Astrocyte (in vitro differentiated cells and primary cell): Measurements from ENCODE around the gene EPHB4. TPM values are rescaled to one million over a fixed set of nuclear protein-coding genes. Genes with fewer than 3 reads are reported as not detected.

Experiments
- DNase-seq: peaks from one replicate; pipeline ENCODE4 v3.0.0-alpha.2; 2010; ENCODE audit warnings: low read depth
- FAIRE-seq: peaks from 2 replicates; lab custom pipeline; 2011; peaks lifted over from hg19 to GRCh38; lab: Jason Lieb, UNC
- H2AFZ ChIP-seq: 2 replicates; pipeline ENCODE4 v1.6.0; 2012; ENCODE audit warnings: low read depth, low read length, inconsistent platforms
- H3K27ac ChIP-seq: 2 replicates; pipeline ENCODE4 v1.5.1; 2011; ENCODE audit warnings: low read depth, low read length, inconsistent platforms
- H3K27me3 ChIP-seq: 2 replicates; pipeline ENCODE4 v1.6.0; 2011; ENCODE audit warnings: low read length, inconsistent platforms; ENCODE audit not compliant: insufficient read depth
- H3K36me3 ChIP-seq: 2 replicates; pipeline ENCODE4 v1.5.1; 2011; ENCODE audit warnings: low read length, inconsistent platforms; ENCODE audit not compliant: insufficient read depth
- H3K4me1 ChIP-seq: 2 replicates; pipeline ENCODE4 v1.5.1; 2011; ENCODE audit warnings: low read length, inconsistent platforms; ENCODE audit not compliant: insufficient read depth
- H3K4me2 ChIP-seq: 2 replicates; pipeline ENCODE4 v1.6.0; 2012; ENCODE audit warnings: low read length, inconsistent platforms
- H3K4me3 ChIP-seq: 2 replicates; pipeline ENCODE4 v1.5.1; 2011; ENCODE audit warnings: low read depth, mild to moderate bottlenecking, low read length, inconsistent platforms; ENCODE audit not compliant: insufficient read depth
- H3K79me2 ChIP-seq: 2 replicates; pipeline ENCODE4 v1.6.0; 2012; ENCODE audit warnings: mild to moderate bottlenecking, low read length, inconsistent platforms; ENCODE audit not compliant: insufficient read depth
- H3K9ac ChIP-seq: 2 replicates; pipeline ENCODE4 v1.6.0; 2012; ENCODE audit warnings: mild to moderate bottlenecking, low read length, inconsistent platforms
- H3K9me3 ChIP-seq: 2 replicates; pipeline ENCODE4 v1.5.1; 2012; ENCODE audit warnings: low read depth, mild to moderate bottlenecking, low read length, inconsistent platforms; ENCODE audit not compliant: insufficient read depth
- H4K20me1 ChIP-seq: 2 replicates; pipeline ENCODE4 v1.6.0; 2012; ENCODE audit warnings: low read length, inconsistent platforms; ENCODE audit not compliant: insufficient read depth
- H3K27ac Mint-ChIP-seq: one replicate; pipeline ENCODE4 v1.8.0; 2021; ENCODE audit warnings: mild to moderate bottlenecking, mixed read lengths; ENCODE audit not compliant: unreplicated experiment
- H3K27me3 Mint-ChIP-seq: one replicate; pipeline ENCODE4 v1.8.0; 2021; ENCODE audit warnings: low read depth, mixed read lengths; ENCODE audit not compliant: unreplicated experiment
- H3K36me3 Mint-ChIP-seq: one replicate; pipeline ENCODE4 v1.8.0; 2021; ENCODE audit warnings: low read depth, mixed read lengths; ENCODE audit not compliant: unreplicated experiment
- H3K4me1 Mint-ChIP-seq: one replicate; pipeline ENCODE4 v1.8.0; 2021; ENCODE audit warnings: low read depth, mixed read lengths; ENCODE audit not compliant: unreplicated experiment
- H3K4me3 Mint-ChIP-seq: one replicate; pipeline ENCODE4 v1.8.0; 2021; ENCODE audit warnings: mild to moderate bottlenecking, moderate library complexity, mixed read lengths; ENCODE audit not compliant: unreplicated experiment
- H3K9me3 Mint-ChIP-seq: one replicate; pipeline ENCODE4 v1.8.0; 2021; ENCODE audit warnings: mild to moderate bottlenecking, mixed read lengths; ENCODE audit not compliant: unreplicated experiment
- EZH2 ChIP-seq: IDR thresholded peaks from 2 replicates; pipeline ENCODE4 v1.6.1; 2012; ENCODE audit warnings: mild to moderate bottlenecking, low read length, inconsistent platforms; ENCODE audit not compliant: insufficient read depth
- total RNA-seq: library from RNA; stranded (reverse); gene quantifications from 2 replicates; pipeline ENCODE4 v1.2.1, GENCODE V29; 2021
- TF ChIP-seq, protein P1 (sequence below): IDR thresholded peaks from 2 replicates; pipeline ENCODE4 v1.5.1; 2011; ENCODE audit warnings: low read depth, mild to moderate bottlenecking, inconsistent platforms, low read length, moderate library complexity; ENCODE audit not compliant: insufficient read depth

EPHB4 gene
- total RNA-seq, 1 donor from 2014 or later = 73.6 TPM

DNA sequence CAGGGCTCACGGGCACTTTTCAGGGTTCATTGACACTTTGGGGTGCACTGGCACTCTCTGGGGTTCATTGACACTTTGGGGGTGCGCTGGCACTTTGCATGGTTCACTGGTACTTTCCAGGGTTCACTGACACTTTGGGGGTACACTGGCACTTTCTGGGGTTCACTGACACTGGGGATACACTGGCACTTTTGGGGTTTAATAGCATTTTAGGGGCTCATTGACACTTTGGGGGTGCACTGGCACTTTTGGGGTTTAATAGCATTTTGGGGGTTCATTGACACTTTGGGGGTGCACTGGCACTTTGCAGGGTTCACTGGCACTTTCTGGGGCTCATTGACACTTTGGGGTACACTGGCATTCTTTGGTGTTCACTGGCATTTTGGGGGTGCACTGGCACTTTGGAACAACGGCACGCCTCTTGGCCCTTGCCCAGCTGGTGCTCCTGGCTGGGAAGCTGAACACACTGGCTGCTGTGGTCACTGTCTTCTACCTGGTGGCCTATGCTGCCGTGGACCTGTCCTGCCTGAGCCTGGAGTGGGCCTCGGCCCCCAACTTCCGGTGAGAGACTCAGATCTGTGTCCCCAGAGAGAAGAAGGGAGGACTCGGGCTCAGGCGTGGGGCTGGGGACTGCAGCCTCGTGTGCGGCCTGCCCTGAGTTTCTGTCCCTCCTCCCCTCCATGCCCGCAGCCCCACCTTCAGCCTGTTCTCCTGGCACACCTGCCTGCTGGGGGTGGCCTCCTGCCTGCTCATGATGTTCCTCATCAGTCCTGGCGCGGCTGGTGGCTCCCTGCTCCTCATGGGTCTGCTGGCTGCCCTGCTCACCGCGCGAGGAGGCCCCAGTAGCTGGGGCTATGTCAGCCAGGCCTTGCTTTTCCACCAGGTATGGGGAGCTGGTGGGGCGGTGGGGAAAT, 33.6 kb upstream of the EPHB4 start:
- H3K4me1 ChIP-seq = peaks cover 13% of the 10 kb centered on the region
- no peaks in the 10 kb centered on the region for H3K27me3 Mint-ChIP-seq
- no peak overlapping the region for H3K4me3 Mint-ChIP-seq

DNA sequence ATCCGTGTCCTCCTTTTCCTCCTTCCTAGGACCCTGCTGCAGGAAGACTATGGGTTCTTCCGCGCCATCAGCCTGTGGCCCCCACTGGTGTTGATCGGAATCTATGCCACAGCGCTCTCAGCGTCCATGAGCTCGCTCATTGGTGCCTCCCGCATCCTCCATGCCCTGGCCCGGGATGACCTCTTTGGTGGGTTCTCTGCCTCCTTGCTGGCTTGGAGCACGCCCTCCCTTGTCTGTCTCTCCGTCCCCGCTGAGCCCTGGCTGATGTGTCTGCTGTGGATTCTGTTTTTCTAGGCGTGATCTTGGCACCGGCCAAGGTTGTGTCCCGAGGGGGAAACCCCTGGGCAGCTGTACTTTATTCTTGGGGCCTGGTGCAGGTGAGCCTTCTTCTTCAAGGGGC, 32.5 kb upstream of the EPHB4 start:
- Mint-ChIP-seq H3K27me3 (no peaks in the 10 kb centered on the region), H3K36me3 (peaks cover 23% of the 10 kb centered on the region), H3K9me3 (no peaks in the 10 kb centered on the region), H3K4me3 (no peak overlapping the region), H3K27ac (no peak overlapping the region), H3K4me1 (peaks cover 6% of the 10 kb centered on the region)
- TF ChIP-seq EZH2 = no peak
- TF ChIP-seq, protein P1, sequence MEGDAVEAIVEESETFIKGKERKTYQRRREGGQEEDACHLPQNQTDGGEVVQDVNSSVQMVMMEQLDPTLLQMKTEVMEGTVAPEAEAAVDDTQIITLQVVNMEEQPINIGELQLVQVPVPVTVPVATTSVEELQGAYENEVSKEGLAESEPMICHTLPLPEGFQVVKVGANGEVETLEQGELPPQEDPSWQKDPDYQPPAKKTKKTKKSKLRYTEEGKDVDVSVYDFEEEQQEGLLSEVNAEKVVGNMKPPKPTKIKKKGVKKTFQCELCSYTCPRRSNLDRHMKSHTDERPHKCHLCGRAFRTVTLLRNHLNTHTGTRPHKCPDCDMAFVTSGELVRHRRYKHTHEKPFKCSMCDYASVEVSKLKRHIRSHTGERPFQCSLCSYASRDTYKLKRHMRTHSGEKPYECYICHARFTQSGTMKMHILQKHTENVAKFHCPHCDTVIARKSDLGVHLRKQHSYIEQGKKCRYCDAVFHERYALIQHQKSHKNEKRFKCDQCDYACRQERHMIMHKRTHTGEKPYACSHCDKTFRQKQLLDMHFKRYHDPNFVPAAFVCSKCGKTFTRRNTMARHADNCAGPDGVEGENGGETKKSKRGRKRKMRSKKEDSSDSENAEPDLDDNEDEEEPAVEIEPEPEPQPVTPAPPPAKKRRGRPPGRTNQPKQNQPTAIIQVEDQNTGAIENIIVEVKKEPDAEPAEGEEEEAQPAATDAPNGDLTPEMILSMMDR = no peak
- H3K79me2 ChIP-seq = no peaks in the 10 kb centered on the region
- peaks cover 5% of the 10 kb centered on the region for H3K4me1 ChIP-seq
- DNase-seq (no peak), FAIRE-seq (no peak)
- no peak overlapping the region for H3K4me2 ChIP-seq
- no peaks in the 10 kb centered on the region for H3K9me3 ChIP-seq
- no peak overlapping the region for H3K27ac ChIP-seq
- H3K9ac ChIP-seq = no peak overlapping the region
- H3K27me3 ChIP-seq = no peaks in the 10 kb centered on the region
- no peak overlapping the region for H3K4me3 ChIP-seq
- H3K36me3 ChIP-seq = peaks cover 5% of the 10 kb centered on the region
- peaks cover 14% of the 10 kb centered on the region for H4K20me1 ChIP-seq
- no peak overlapping the region for H2AFZ ChIP-seq

More for the DNA sequence above, 33.6 kb upstream of the EPHB4 start:
- Mint-ChIP-seq H3K27ac (no peak overlapping the region), H3K9me3 (no peaks in the 10 kb centered on the region), H3K36me3 (peaks cover 26% of the 10 kb centered on the region), H3K4me1 (peaks cover 6% of the 10 kb centered on the region)
- H3K79me2 ChIP-seq = no peaks in the 10 kb centered on the region
- peaks cover 9% of the 10 kb centered on the region for H4K20me1 ChIP-seq
- no peak overlapping the region for H3K27ac ChIP-seq
- no peak overlapping the region for H3K4me2 ChIP-seq
- FAIRE-seq (no peak), DNase-seq (no peak)
- no peak overlapping the region for H2AFZ ChIP-seq
- TF ChIP-seq EZH2 = no peak
- TF ChIP-seq, protein P1 = no peak
- peaks cover 5% of the 10 kb centered on the region for H3K36me3 ChIP-seq
- no peaks in the 10 kb centered on the region for H3K27me3 ChIP-seq
- H3K9me3 ChIP-seq = no peaks in the 10 kb centered on the region
- no peak overlapping the region for H3K4me3 ChIP-seq
- no peak overlapping the region for H3K9ac ChIP-seq

DNA sequence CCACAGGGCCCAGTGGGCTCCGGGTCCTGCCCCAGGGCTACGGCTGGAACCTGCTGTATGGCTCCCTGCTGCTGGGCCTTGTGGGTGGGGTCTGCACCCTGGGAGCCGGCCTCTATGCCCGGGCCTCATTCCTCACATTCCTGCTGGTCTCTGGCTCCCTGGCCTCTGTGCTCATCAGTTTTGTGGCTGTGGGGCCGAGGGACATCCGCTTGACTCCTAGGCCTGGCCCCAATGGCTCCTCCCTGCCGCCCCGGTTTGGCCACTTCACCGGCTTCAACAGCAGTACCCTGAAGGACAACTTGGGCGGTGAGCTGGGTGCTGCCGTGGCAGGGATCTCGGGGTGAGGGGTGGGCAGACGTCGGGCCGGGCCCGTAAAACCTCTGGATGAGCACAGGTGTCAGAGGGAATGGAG, 29.6 kb upstream of the EPHB4 start:
- Histone ChIP-seq H2AFZ (no peak overlapping the region), H3K79me2 (peaks cover 16% of the 10 kb centered on the region), H3K4me2 (no peak overlapping the region), H4K20me1 (peaks cover 20% of the 10 kb centered on the region), H3K9ac (no peak overlapping the region), H3K27me3 (no peaks in the 10 kb centered on the region), H3K4me3 (no peak overlapping the region), H3K4me1 (peaks cover 10% of the 10 kb centered on the region), H3K36me3 (peaks cover 5% of the 10 kb centered on the region), H3K27ac (no peak overlapping the region), H3K9me3 (no peaks in the 10 kb centered on the region)
- Mint-ChIP-seq H3K9me3 (no peaks in the 10 kb centered on the region), H3K27me3 (no peaks in the 10 kb centered on the region), H3K36me3 (peaks cover 12% of the 10 kb centered on the region), H3K27ac (no peak overlapping the region), H3K4me1 (peaks cover 6% of the 10 kb centered on the region), H3K4me3 (no peak overlapping the region)
- no peak for TF ChIP-seq EZH2
- TF ChIP-seq, protein P1 = no peak
- DNase-seq (no peak), FAIRE-seq (no peak)
